CD4-positive, alpha-beta T cell treated with Interleukin-10 for 1 hour (primary cell): ENCODE results near the gene STARD13.
"Not testable (repeated sequence)": the region's sequence is repeated elsewhere in the genome, so short reads cannot be mapped to it uniquely, and the experiment has no call there.

Source experiments
- DNase-seq: peaks from one replicate; pipeline ENCODE4 v3.0.0-alpha.2; 2020

STARD13 gene

GRCh38 chr13:33172911-33173310 lies 112.6 kb downstream of the STARD13 start:
- DNase-seq = no peak

- no peak for DNase-seq
These were observed 113.2 kb downstream of the STARD13 start for GRCh38 chr13:33172400-33172799.

GRCh38 chr13:33169273-33169980 lies 116.1 kb downstream of the STARD13 start:
- DNase-seq = no peak

- no peak for DNase-seq
These were observed 117.1 kb downstream of the STARD13 start for GRCh38 chr13:33168321-33168960.

- DNase-seq = no peak
These were observed 118.1 kb downstream of the STARD13 start for GRCh38 chr13:33167491-33167890.

GRCh38 chr13:33165787-33166186 lies 119.8 kb downstream of the STARD13 start:
- no peak for DNase-seq

- DNase-seq = no peak
These were observed 121.2 kb downstream of the STARD13 start for GRCh38 chr13:33164331-33164730.

GRCh38 chr13:33162725-33163124 lies 122.8 kb downstream of the STARD13 start:
- DNase-seq = not testable (repeated sequence)

- DNase-seq = no peak
These were observed 126.7 kb downstream of the STARD13 start for GRCh38 chr13:33158816-33159215.

GRCh38 chr13:33158271-33158670 lies 127.3 kb downstream of the STARD13 start:
- DNase-seq = no peak

- DNase-seq = no peak
These were observed 130.6 kb downstream of the STARD13 start for GRCh38 chr13:33154911-33155310.

- no peak for DNase-seq
These were observed 131.8 kb downstream of the STARD13 start for GRCh38 chr13:33153421-33154404.

- DNase-seq = no peak
These were observed 133.2 kb downstream of the STARD13 start for GRCh38 chr13:33152389-33152788.

GRCh38 chr13:33150662-33151061 lies 134.9 kb downstream of the STARD13 start:
- no peak for DNase-seq

- no peak for DNase-seq
These were observed 135.4 kb downstream of the STARD13 start for GRCh38 chr13:33150126-33150525.

- DNase-seq = no peak
These were observed 137.7 kb downstream of the STARD13 start for GRCh38 chr13:33147832-33148231.

GRCh38 chr13:33146843-33147611 lies 138.5 kb downstream of the STARD13 start:
- no peak for DNase-seq

GRCh38 chr13:33145667-33146066 lies 139.9 kb downstream of the STARD13 start:
- DNase-seq = no peak

- no peak for DNase-seq
These were observed 141.2 kb downstream of the STARD13 start for GRCh38 chr13:33144358-33144784.

- DNase-seq = no peak
These were observed 145.6 kb downstream of the STARD13 start for GRCh38 chr13:33139780-33140535.

- DNase-seq = no peak
These were observed 146.4 kb downstream of the STARD13 start for GRCh38 chr13:33139184-33139583.

GRCh38 chr13:33138441-33138840 lies 147.1 kb downstream of the STARD13 start:
- DNase-seq = no peak
